ENCODE data around the gene DGCR8.

GRCh38 chr22:20066617-20067383 lies 13.2 kb upstream of the DGCR8 start:
- TF ChIP-seq POLR2A (IDR thresholded peaks at IDR 0.05): no peak
- TF ChIP-seq CTCF (IDR thresholded peaks at IDR 0.05): no peak
